ENCODE measurements around the gene EMC9. TPM values are rescaled to one million over a fixed set of nuclear protein-coding genes. Genes with fewer than 3 reads are reported as not detected.

EMC9 gene
- total RNA-seq = 4.1 TPM

GRCh38 chr14:24141097-24141880 lies at the start of gene EMC9:
Gene EMC9, minus strand, starts transcription at chr14:24141591. Its CDS starts 287 bp downstream, at chr14:24141304.
- Histone ChIP-seq H3K27me3 (ENCODE audit: insufficient read depth, low read length) (no peaks in the 10 kb centered on the region), H3K9me3 (ENCODE audit: low read depth, low read length) (no peaks in the 10 kb centered on the region), H3K4me3 (ENCODE audit: low read length) (peak within 1 kb of the TSS; percentile 67), H3K4me1 (ENCODE audit: insufficient read depth, low read length) (peaks cover 64% of the 10 kb centered on the region)

- no peaks in the 10 kb centered on the region for H3K27me3 ChIP-seq (ENCODE audit: insufficient read depth, low read length)
- H3K9me3 ChIP-seq (ENCODE audit: low read depth, low read length) = no peaks in the 10 kb centered on the region
- peaks cover 37% of the 10 kb centered on the region for H3K4me1 ChIP-seq (ENCODE audit: insufficient read depth, low read length)
Observed at GRCh38 chr14:24190416-24190815, 49.0 kb upstream of the EMC9 start.

GRCh38 chr14:24189460-24189859 lies 48.1 kb upstream of the EMC9 start:
- no peaks in the 10 kb centered on the region for H3K9me3 ChIP-seq (ENCODE audit: low read depth, low read length)
- peaks cover 31% of the 10 kb centered on the region for H3K4me1 ChIP-seq (ENCODE audit: insufficient read depth, low read length)
- H3K4me3 ChIP-seq (ENCODE audit: low read length) = no peak overlapping the region
- H3K27me3 ChIP-seq (ENCODE audit: insufficient read depth, low read length) = no peaks in the 10 kb centered on the region

More at GRCh38 chr14:24190416-24190815, 49.0 kb upstream of the EMC9 start:
- no peak overlapping the region for H3K4me3 ChIP-seq (ENCODE audit: low read length)

- Histone ChIP-seq H3K4me1 (ENCODE audit: insufficient read depth, low read length) (peaks cover 27% of the 10 kb centered on the region), H3K4me3 (ENCODE audit: low read length) (no peak overlapping the region), H3K27me3 (ENCODE audit: insufficient read depth, low read length) (no peaks in the 10 kb centered on the region), H3K9me3 (ENCODE audit: low read depth, low read length) (no peaks in the 10 kb centered on the region)
Observed at GRCh38 chr14:24189059-24189375, 47.6 kb upstream of the EMC9 start.

- H3K4me3 ChIP-seq (ENCODE audit: low read length) = peak within 1 kb of the TSS; percentile 57
- H3K4me1 ChIP-seq (ENCODE audit: insufficient read depth, low read length) = peaks cover 27% of the 10 kb centered on the region
- no peaks in the 10 kb centered on the region for H3K27me3 ChIP-seq (ENCODE audit: insufficient read depth, low read length)
- H3K9me3 ChIP-seq (ENCODE audit: low read depth, low read length) = no peaks in the 10 kb centered on the region
Observed at GRCh38 chr14:24188251-24189058, 47.1 kb upstream of the EMC9 start, which contains the start of gene IPO4. Gene IPO4, minus strand, starts transcription at chr14:24188816. Its CDS starts 29 bp downstream, at chr14:24188787.

- Histone ChIP-seq H3K9me3 (ENCODE audit: low read depth, low read length) (no peaks in the 10 kb centered on the region), H3K4me1 (ENCODE audit: insufficient read depth, low read length) (peaks cover 27% of the 10 kb centered on the region), H3K27me3 (ENCODE audit: insufficient read depth, low read length) (no peaks in the 10 kb centered on the region), H3K4me3 (ENCODE audit: low read length) (no peak overlapping the region)
Observed at GRCh38 chr14:24187539-24187915, 46.1 kb upstream of the EMC9 start.

- Histone ChIP-seq H3K27me3 (ENCODE audit: insufficient read depth, low read length) (no peaks in the 10 kb centered on the region), H3K9me3 (ENCODE audit: low read depth, low read length) (no peaks in the 10 kb centered on the region), H3K4me3 (ENCODE audit: low read length) (no peak overlapping the region), H3K4me1 (ENCODE audit: insufficient read depth, low read length) (peaks cover 27% of the 10 kb centered on the region)
Observed at GRCh38 chr14:24186831-24187538, 45.6 kb upstream of the EMC9 start.

- H3K27me3 ChIP-seq (ENCODE audit: insufficient read depth, low read length) = no peaks in the 10 kb centered on the region
Observed at GRCh38 chr14:24185741-24186140, 44.4 kb upstream of the EMC9 start.

GRCh38 chr14:24185026-24185425 lies 43.6 kb upstream of the EMC9 start:
- no peak overlapping the region for H3K4me3 ChIP-seq (ENCODE audit: low read length)
- H3K27me3 ChIP-seq (ENCODE audit: insufficient read depth, low read length) = no peaks in the 10 kb centered on the region
- H3K9me3 ChIP-seq (ENCODE audit: low read depth, low read length) = no peaks in the 10 kb centered on the region
- H3K4me1 ChIP-seq (ENCODE audit: insufficient read depth, low read length) = peaks cover 27% of the 10 kb centered on the region

More at GRCh38 chr14:24185741-24186140, 44.4 kb upstream of the EMC9 start:
- Histone ChIP-seq H3K4me1 (ENCODE audit: insufficient read depth, low read length) (peaks cover 27% of the 10 kb centered on the region), H3K9me3 (ENCODE audit: low read depth, low read length) (no peaks in the 10 kb centered on the region), H3K4me3 (ENCODE audit: low read length) (no peak overlapping the region)

- Histone ChIP-seq H3K4me1 (ENCODE audit: insufficient read depth, low read length) (peaks cover 24% of the 10 kb centered on the region), H3K4me3 (ENCODE audit: low read length) (no peak overlapping the region), H3K27me3 (ENCODE audit: insufficient read depth, low read length) (no peaks in the 10 kb centered on the region), H3K9me3 (ENCODE audit: low read depth, low read length) (no peaks in the 10 kb centered on the region)
Observed at GRCh38 chr14:24184104-24184970, 42.9 kb upstream of the EMC9 start.

GRCh38 chr14:24183014-24183481 lies 41.7 kb upstream of the EMC9 start:
- peaks cover 13% of the 10 kb centered on the region for H3K4me1 ChIP-seq (ENCODE audit: insufficient read depth, low read length)
- H3K27me3 ChIP-seq (ENCODE audit: insufficient read depth, low read length) = no peaks in the 10 kb centered on the region
- H3K4me3 ChIP-seq (ENCODE audit: low read length) = no peak overlapping the region
- H3K9me3 ChIP-seq (ENCODE audit: low read depth, low read length) = no peaks in the 10 kb centered on the region

GRCh38 chr14:24182110-24182882 lies 40.9 kb upstream of the EMC9 start:
- Histone ChIP-seq H3K4me1 (ENCODE audit: insufficient read depth, low read length) (peaks cover 6% of the 10 kb centered on the region), H3K27me3 (ENCODE audit: insufficient read depth, low read length) (no peaks in the 10 kb centered on the region), H3K4me3 (ENCODE audit: low read length) (no peak overlapping the region), H3K9me3 (ENCODE audit: low read depth, low read length) (no peaks in the 10 kb centered on the region)

GRCh38 chr14:24181371-24182077 lies 40.1 kb upstream of the EMC9 start:
- no peaks in the 10 kb centered on the region for H3K9me3 ChIP-seq (ENCODE audit: low read depth, low read length)

More at GRCh38 chr14:24181371-24182077, 40.1 kb upstream of the EMC9 start:
- H3K4me1 ChIP-seq (ENCODE audit: insufficient read depth, low read length) = no peaks in the 10 kb centered on the region
- no peak overlapping the region for H3K4me3 ChIP-seq (ENCODE audit: low read length)
- H3K27me3 ChIP-seq (ENCODE audit: insufficient read depth, low read length) = no peaks in the 10 kb centered on the region

Measured in mononuclear cell (primary cell).